ENCODE data around the gene FHAD1. TPM values are rescaled to one million over a fixed set of nuclear protein-coding genes. Genes with fewer than 3 reads are reported as not detected.

Gene FHAD1
- polyA plus RNA-seq, 1 donor: 2.1 TPM

DNA sequence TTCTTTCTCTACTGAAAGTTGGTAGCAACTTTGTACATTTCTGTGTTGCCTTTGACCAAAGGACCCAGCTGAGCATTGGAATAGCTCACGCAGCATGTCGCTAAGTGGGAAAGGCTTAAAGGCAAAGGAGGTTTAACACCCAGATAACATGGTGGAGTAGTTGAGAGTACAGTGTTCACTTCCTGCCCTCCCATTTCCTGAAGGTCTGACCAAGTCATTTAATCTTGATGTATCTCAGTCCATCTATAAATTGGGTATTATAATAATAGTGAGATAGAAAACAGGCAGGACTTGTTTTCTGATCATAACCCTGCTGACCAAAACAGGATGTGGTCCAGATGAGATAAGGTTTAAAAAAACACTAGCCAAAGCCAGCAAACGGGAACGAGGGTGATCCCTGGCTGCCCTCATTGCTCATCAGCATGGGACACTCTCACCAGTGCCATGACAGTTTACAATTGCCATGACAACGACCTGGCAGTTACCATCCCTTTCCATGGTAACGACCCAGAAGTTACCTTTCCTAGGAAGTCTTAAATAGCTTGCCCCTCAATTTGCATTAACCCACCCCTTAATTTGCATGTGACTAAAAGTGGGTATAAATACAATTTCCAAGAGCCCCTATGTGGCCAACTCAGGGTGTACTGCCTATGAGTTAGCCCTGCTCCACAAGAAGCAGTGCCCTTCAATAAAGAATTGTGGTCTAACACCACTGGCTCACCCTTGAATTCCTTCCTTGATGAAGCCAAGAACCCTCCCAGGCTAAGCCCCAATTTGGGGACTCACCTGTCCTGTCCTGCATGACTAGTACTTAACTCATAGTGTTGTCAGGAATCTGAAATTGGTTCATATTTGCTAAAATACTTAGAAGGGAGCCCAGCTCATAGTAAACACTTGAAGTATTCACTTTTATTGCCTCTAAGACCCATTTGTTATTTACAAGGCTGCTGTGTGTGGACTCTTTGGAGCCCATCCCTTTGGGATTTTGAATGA is 28.4 kb upstream of the FHAD1 start:
- no peak for DNase-seq

DNA sequence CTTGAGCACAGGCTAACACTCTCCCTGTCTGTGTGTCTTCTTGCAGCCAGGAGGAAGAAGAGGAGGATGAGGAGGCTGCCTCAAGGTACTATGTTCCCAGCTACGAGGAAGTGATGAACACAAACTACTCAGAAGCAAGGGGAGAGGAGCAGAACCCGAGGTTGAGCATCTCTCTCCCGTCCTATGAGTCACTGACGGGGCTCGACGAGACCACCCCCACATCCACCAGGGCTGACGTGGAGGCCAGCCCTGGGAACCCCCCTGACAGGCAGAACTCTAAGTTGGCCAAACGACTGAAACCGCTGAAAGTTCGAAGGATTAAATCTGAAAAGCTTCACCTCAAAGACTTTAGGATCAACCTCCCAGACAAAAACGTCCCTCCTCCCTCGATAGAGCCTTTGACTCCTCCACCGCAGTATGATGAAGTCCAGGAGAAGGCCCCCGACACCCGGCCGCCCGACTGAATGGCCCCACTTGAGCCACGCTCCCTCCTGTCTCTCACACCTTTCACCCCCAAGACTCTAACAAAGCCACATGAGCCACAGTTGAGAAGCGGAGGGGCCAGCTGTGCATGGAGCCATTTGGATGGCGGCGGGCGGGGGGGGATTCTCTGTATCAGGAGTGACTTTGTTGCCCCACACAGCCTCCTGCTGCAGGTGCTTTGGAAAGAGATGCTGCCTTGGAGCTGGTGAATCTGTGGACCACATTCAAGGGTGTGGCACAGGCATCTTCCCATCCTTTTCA is 27.6 kb upstream of the FHAD1 start:
- DNase-seq: no peak

DNA sequence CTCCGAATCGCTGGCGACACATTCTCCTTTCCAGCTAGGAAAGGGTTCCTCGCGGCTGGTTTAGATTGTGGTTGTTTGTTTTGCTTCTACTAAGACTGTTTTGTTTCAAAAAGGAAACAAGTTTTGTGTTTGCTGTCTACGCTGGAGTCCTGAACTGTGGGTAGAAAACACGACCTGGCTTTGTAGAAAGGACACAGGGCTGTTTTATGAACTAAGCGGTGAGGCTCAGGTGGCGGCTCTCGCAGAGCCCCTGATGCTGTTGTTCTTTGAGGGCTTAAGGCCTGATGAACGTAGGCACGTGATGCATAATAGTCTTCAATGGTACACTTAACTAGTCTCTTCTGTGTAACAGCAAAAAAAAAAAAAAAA is 27.0 kb upstream of the FHAD1 start:
- no peak for DNase-seq

DNA sequence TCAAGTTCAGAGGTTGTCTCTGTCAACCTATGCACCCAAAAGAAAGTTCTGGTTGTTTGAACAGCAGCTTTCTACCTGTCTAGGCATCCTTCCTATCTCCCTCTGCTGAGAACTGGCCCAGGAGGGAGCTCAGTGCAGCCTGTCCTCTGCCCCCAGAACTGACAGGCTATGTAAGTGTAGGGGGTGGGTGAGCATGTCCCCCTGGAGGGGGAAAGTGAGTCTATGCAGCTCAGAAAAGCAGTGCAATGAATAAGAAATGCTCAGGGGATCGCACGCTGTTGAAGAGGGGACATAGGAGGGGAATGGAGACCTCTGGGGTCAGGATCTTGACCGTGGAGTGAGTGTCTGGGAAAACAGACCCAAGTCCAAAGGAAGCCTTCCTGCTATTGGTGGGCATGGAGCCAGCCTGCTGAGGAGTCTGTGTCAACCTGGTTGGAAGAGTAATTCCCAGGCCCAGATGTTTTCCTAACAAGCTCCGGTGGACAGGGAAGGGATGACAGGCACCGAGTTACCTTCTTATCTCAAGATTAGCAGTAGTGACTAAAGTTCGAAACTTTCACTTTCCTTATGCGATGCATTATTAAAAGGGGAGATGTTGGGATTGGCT is 26.1 kb upstream of the FHAD1 start:
- no peak for DNase-seq

DNA sequence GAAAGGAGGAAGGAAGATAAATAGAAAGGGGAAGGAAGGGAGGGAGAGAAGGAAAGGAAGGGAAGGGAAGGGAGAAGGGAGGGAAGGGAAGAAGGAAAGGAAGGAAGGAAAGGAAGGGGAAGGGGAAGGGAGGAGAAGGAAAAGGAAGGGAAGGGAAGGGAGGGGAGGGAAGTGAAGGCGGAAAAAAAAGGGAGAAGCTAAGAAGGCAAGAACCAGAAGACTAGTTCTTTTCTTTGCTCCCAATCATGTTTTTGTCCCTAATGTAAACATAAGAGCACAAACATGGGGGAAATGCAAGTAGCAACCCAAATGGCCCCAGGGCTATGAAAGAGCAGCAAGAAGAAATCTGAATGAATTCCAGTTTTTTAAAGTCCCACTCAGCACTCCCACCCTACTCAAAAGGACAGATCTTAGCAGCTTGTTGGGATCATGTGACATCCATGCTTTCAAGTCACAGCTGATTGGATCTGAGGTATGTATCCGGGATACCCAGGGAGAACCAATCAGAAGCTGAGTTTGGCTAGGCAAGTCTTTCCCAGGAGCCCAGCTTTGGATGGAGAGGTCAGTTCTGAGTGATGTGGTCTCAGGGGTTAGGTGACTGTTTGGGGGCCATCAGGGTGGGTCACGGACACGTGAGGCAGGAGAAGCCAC is 24.2 kb upstream of the FHAD1 start:
- DNase-seq: no peak

DNA sequence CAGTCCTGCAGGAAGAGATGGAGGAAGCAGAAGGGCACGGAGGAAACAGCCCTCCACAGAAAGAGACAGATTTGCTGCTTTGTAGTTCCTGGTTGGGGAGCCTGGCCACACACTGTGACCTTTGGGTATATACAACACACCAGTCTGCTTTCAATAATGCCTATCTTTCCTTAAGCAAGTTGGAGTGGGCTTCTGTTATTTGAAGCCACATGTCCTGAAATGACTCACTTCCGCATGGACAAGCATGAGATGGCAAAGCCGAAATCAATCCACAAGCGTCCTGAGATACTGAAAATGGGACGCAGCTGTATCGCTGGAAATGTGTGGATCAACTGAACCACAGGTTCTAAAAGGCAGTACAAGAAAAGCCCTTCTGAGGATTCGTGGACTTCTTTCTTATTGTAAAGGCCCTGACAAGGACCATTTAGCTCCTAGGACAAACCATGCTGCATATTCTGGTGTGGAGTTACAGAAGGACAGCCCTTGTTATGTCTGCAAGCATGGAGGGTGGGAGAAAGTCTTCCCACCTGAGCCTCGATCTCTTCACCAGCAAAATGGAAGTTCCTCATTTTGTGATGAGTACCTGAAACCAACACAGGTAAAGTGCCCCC is 22.7 kb upstream of the FHAD1 start:
- no peak for DNase-seq

DNA sequence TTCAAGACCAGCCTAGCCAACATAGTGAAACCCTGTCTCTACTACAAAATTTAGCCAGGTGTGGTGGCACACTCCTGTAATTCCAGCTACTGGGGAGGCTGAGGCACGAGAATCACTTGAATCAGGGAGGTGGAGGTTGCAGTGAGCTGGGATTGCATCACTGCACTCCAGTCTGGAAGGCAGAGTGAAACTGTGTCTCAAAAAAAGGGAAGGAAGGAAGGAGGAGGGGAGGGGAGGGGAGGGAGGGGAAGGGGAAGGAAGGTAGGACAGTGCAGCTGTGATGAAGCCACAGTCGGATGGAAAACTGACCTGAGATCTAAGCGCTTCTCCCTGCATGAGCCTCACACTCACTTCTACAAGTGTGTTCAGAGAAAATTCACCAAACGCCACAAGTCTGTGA is 22.0 kb upstream of the FHAD1 start:
- no peak for DNase-seq

DNA sequence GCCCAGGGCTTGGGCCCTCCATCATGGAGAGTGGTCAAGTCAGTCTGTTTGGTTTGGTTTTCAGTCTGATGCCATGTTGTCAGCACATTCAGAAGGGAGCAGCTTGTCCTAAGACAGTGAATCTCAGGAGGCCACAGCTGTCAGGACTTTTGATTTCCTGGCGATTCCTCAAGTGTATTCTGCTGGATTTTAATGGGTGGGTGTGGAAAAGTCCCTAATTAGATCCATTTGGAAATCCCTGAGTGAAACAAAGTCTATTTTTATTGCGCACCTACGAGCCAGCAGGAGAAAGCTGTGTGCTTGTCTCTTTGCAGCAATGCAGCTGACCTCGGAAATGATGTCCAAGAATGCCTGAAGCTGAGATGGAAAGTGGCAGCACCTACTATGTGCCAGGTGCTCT is 21.6 kb upstream of the FHAD1 start:
- DNase-seq: no peak

DNA sequence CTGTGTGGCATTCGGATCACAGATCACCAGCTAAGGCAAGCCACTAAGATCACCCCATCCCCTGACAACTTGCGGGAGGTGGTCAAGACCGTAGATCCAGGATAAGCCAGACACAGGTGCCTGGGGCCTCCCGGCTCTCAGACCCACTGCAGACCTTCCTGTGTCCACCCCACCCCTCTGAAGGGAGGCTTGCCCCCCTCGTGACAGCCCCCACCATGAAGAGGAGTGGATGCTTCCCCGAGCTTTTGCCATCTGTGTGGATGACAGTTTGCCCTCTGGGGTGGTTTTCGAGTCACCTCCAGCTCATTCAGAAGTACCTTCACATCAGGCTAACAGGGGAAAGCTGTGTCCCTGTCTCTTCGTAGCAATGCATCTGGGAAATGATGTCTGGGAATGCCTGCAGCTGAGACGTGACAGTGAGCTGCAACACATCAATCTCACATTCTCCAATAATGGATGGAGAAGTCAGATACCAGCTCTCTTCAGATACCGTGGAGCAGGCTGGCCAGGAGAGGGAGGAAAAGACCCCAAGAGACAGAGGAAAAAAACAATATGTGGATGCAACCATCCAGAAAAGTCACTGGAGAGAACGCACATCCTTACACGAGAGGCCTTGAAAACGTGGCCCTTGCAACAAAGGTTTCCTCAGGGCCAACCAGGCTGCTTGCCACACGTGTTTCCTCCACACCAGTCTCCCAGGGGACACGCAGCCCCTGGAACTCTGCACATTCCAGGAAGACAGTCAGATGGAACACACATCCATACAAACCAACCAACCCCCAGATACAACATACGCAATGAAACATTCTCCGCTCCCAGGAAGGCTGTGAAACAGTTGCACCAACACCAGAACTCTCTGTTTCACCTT is 20.4 kb upstream of the FHAD1 start:
- no peak for DNase-seq

DNA sequence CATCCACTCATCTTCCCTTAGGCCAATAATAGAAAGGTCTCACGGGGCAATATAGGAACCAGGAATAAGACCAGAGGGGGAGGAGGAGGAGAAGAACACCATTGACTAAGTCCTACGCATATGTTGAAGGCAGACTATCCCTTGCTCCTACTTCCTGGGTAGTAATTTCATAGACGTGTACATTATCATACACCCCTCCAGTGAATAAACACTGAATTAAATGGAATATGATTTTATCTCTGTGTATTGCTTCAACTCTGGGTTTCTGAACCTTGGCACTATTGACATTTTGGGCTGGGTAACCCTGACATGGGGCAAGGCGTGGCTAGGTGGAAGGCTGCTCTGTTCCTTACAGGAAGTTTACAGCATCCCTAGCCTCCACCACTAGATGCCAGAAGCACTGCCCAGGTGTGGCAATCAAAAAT is 17.3 kb upstream of the FHAD1 start:
- no peak for DNase-seq

DNA sequence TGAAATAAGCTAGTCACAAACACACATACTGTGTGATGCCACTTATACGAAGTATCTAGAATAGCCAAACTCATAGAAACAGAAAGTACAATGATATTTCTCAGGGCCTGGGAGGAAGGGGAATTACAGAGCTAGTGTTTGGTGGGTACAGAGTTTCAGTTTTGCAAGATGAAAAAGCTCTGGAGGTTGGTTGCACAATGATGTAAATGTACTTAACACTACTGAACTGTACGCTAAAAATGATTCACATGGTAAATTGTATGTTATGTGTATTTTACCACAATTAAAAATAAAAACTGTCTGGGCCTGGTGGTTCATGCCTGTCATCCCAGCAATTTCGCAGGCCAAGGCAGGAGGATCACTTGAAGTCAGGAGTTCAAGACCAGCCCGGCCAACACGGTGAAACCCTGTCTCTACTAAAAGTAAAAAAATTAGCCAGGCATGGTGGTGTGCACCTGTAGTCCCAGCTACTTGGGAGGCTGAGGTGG is 15.3 kb upstream of the FHAD1 start:
- no peak for DNase-seq

DNA sequence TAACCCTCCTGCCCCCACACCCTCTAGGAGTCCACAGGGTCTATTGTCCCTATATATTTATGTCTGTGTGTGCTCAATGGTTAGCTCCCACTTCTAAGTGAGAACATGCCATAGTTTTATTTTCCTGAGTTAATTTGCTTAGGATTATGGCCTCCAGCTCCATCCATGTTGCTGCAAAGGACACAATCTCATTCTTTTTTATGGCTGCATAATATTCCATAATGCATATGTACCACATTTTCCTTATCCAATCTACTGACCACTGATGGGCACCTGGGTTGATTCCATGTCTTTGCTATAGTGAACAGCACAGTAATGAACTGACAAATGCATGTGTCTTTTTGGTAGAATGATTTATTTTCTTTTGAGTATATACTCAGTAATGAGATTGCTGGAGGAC is 13.3 kb upstream of the FHAD1 start:
- DNase-seq: no peak

DNA sequence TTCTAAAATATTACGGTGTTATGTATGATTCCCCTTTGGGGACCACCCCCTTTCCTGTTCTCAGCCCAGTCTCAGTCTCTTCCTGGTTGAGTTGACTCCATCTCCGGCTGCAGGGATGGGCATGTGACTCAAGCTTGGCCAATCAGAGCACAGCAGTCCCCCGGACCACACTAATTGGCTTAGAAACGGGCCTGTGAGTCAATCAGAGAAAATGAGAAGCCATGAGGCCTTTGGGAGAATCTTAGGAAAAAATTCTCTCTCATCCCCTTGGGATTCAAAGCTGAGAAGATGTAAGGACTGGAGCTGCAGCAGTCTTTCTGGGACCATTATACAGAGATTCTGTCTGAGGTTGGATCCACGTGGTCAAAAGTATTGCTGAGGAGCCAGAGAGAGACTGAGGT is 10.7 kb upstream of the FHAD1 start:
- no peak for DNase-seq

DNA sequence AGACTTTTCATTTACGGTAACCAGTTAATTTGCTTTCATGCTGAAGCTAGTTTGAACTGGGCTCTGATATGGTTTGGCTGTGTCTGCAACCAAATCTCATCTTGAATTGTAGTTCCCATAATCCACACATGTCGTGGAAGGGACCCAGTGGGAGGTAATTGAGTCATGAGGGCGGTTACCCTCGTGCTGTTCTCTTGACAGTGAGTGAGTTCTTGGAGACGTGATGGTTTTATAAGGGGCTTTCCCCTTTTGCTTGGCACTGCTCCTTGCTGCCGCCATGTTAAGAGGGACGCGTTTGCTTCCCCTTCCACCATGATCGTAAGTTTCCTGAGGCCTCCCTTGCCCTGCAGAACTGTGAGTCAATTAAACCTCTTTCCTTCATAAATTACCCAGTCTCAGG is 10.3 kb upstream of the FHAD1 start:
- no peak for DNase-seq

DNA sequence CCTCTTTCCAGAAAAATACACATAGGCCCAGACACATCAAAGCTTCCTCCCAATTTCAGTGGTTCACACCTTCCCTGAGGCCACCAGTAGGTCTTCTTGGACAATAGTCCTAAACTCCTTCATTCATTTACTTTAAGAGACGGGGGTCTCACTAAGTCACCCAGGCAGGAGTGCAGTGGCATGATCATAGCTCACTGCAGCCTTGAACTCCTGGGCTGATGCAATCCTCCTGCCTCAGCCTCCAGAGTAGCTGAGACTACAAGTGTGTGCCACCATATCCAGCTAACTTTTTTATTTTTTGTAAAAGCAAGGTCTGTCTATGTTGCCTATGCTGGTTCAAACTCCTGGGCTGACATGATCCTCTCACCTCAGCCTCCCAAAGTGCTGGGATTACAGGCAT is 8.2 kb upstream of the FHAD1 start:
- DNase-seq: no peak

DNA sequence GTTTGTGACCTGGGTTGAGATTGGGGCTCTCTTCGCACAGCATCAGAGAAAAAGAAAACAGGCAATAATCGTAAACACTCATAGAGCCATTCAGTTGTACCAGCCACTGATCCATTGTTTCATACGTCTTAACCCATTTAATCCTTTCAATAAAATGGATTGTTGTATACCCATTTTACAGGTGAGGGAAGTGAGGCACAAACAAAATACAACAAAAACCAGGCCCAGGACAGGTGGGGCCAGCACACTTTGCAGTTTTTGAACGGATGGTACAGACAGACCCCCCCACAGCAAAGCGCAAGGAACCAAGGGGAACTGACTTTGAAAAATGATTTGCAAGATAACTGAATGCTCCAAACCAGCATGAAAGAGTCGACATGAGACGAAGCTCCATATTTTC is 4.3 kb upstream of the FHAD1 start:
- no peak for DNase-seq

DNA sequence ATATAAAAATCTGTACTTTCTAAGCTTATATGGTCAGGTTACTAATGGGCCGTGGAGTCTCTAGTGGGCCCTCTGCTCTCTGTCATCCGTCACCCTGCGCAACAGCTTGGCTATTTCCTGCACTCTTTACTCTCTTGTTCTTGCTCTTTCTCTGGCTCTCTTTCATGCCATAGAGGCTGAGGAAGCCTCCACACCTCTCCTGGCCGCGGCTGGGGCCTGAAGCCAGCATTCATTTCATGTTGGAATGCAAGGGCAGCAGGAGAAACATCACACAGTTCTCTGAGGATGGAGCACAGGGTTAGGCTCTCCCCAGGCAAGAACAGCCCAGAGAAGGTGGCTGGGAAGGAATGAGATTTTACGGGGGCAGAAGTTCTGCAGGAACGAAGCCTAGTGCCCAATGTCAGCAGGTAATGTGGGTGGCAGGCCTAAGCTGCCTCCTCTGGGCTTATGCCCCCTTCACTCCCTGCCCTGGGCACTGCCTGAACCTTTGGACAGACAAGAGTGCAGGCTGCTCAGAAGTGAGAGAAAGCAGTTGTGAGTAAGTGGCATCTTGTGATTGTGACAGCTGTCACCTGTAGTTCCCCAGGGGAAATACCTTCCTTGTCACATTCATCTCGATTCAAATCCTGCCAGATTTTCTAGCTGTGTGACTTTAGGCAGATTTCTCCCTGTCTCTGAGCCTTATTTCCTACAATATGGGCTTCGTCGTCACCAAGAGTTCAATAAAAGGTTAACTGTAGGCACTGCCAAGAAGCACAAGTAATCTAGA is 3.6 kb upstream of the FHAD1 start:
- no peak for DNase-seq

DNA sequence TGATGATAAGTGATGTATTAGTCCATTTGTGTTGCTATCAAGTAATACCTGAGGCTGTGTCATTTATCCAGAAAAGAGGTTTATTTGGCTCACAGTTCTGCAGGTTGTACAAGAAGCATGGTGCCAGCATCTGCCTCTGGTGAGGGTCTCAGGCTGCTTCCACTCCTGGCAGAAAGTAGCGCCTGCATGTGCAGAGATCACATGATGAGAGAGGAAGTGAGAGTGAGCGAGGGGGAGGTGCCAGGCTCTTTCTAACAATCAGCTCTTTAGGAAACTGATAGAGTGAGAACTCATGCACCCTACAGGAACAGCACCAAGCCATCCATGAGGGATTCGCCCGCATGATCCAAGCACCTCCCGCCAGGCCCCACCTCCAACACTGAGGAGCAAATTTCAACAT is 2.2 kb upstream of the FHAD1 start:
- no peak for DNase-seq

DNA sequence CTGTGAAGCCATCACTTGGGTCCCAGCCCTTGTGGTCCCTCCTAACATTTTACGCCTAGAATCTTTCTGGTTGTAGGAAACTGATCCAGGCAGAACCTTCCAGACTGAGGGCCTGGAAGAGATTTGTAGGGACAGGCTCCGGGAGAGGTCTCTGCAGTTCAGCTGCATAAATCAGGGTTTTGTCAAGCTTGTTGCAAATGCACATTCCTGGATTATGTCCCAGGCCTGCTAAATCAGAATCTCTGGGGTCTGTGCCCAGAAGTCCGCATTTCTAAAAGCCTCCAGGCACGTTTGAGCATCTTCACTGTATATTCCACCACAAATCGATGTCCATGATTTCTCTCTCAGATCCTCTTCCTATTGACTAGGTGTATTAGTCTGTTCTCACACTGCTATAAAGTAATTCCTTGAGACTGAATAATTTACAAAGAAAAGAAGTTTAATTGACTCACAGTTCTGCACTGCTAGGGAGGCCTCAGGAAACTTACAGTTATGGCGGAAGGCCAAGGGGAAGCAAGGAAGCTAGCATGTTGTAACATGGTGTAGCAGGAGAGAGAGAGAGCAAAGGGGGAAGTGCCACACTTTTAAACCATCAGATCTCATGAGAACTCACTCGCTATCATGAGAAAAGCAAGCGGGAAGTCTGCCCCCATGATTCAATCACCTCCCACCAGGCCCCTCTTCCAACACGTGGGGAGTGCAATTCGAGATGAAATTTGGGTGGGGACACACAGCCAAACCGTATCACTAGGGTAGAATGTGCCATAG is 1.2 kb upstream of the FHAD1 start:
- no peak for DNase-seq

DNA sequence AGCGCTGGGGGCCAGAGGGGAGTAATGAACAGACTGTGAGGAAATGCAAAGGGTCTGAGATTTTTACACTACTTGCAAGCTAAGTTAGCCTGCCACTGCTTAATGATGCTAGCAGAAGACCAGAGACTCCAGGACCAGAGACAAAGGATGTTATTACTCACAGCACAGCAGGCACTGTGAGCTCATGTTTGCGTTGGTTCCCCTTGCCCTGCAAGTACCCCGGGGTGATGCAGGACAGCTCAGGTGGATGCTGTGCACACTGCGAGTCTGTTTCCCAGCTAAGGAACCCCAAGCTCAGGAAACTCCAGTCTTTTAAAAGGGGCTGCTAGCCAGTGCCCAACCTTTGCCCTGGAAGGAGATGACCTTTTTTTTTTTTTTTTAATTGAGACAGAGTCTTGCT is 1.2 kb downstream of the FHAD1 start:
- no peak for DNase-seq

All from hindlimb muscle (tissue), 1 donor.